Measurements from ENCODE around the gene KCNB1. TPM values are rescaled to one million over a fixed set of nuclear protein-coding genes. Genes with fewer than 3 reads are reported as not detected.

The KCNB1 gene
- polyA plus RNA-seq, 1 donor from 2014 or later = 3.6 TPM

DNA sequence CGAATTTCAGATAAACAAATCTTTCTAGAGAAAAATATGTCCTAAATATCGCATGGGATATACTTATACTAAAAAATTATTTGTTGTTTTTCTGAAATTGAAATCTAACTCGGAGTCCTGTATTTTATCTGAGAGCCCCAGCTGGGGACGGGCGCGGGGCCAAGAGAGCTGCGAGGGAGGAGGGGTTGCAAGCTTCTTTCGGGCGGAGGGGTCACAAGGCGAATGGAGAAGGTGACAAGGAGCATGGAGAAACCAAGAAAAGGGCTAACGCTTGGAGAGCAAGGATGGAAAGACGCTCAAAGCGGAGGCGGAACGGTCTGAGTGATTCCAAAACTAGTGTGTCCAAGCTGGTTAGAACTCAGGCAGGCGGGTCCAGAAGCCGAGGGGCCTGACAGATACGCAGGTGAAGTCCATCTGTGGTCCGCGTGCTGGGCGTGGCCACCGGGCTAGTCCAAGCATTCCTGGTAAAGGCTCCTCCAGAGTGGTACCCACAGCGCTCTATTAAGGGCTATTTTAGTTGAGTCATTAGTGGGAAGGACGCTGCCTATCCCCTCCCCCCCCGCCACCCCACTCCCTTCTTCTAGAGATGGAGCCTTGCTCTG is 163.2 kb downstream of the KCNB1 start:
- TF ChIP-seq CTCF (IDR thresholded peaks at IDR 0.05; ENCODE audit: poor library complexity, severe bottlenecking) = no peak
- no peak for TF ChIP-seq EZH2 (IDR thresholded peaks at IDR 0.05; ENCODE audit: borderline replicate concordance, insufficient read depth, low read length, poor library complexity, severe bottlenecking)
- no peak for TF ChIP-seq TAF1 (IDR thresholded peaks at IDR 0.05; ENCODE audit: low read depth)
- no peak for TF ChIP-seq POLR2AphosphoS5 (IDR thresholded peaks at IDR 0.05)
- TF ChIP-seq MXI1 (conservative IDR thresholded peaks at IDR 0.05; ENCODE audit: poor library complexity, severe bottlenecking) = no peak
- TF ChIP-seq RAD21 (conservative IDR thresholded peaks at IDR 0.05) = no peak
- TF ChIP-seq EP300 (conservative IDR thresholded peaks at IDR 0.05; ENCODE audit: poor library complexity, severe bottlenecking) = no peak
- no peak for TF ChIP-seq SMC3 (conservative IDR thresholded peaks at IDR 0.05; ENCODE audit: poor library complexity)
- TF ChIP-seq, protein P1, sequence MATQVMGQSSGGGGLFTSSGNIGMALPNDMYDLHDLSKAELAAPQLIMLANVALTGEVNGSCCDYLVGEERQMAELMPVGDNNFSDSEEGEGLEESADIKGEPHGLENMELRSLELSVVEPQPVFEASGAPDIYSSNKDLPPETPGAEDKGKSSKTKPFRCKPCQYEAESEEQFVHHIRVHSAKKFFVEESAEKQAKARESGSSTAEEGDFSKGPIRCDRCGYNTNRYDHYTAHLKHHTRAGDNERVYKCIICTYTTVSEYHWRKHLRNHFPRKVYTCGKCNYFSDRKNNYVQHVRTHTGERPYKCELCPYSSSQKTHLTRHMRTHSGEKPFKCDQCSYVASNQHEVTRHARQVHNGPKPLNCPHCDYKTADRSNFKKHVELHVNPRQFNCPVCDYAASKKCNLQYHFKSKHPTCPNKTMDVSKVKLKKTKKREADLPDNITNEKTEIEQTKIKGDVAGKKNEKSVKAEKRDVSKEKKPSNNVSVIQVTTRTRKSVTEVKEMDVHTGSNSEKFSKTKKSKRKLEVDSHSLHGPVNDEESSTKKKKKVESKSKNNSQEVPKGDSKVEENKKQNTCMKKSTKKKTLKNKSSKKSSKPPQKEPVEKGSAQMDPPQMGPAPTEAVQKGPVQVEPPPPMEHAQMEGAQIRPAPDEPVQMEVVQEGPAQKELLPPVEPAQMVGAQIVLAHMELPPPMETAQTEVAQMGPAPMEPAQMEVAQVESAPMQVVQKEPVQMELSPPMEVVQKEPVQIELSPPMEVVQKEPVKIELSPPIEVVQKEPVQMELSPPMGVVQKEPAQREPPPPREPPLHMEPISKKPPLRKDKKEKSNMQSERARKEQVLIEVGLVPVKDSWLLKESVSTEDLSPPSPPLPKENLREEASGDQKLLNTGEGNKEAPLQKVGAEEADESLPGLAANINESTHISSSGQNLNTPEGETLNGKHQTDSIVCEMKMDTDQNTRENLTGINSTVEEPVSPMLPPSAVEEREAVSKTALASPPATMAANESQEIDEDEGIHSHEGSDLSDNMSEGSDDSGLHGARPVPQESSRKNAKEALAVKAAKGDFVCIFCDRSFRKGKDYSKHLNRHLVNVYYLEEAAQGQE (IDR thresholded peaks at IDR 0.05; ENCODE audit: borderline replicate concordance) = no peak
- Histone ChIP-seq H3K79me2 (replicated peaks; ENCODE audit: insufficient read depth, low read length) (no peaks in the 10 kb centered on the region), H3K27me3 (ENCODE audit: insufficient read depth, low read depth, low read length) (peaks cover 55% of the 10 kb centered on the region), H3K9me2 (ENCODE audit: insufficient read depth, low read length) (no peaks in the 10 kb centered on the region), H4K20me1 (ENCODE audit: insufficient read depth) (no peaks in the 10 kb centered on the region), H2AFZ (ENCODE audit: low read depth, low read length) (no peak overlapping the region), H3F3A (ENCODE audit: insufficient read depth, low read length, poor library complexity, severe bottlenecking) (no peaks in the 10 kb centered on the region), H3K9me3 (ENCODE audit: low read length) (peaks cover 6% of the 10 kb centered on the region), H3K9ac (ENCODE audit: low read length) (no peak overlapping the region), H3K27ac (ENCODE audit: low read length) (no peak overlapping the region), H3K4me3 (ENCODE audit: low read length) (peak overlapping the region; percentile 81), H3K4me2 (ENCODE audit: low read length) (peak overlapping the region; percentile 78), H3K36me3 (ENCODE audit: insufficient read depth, low read length) (no peaks in the 10 kb centered on the region)

DNA sequence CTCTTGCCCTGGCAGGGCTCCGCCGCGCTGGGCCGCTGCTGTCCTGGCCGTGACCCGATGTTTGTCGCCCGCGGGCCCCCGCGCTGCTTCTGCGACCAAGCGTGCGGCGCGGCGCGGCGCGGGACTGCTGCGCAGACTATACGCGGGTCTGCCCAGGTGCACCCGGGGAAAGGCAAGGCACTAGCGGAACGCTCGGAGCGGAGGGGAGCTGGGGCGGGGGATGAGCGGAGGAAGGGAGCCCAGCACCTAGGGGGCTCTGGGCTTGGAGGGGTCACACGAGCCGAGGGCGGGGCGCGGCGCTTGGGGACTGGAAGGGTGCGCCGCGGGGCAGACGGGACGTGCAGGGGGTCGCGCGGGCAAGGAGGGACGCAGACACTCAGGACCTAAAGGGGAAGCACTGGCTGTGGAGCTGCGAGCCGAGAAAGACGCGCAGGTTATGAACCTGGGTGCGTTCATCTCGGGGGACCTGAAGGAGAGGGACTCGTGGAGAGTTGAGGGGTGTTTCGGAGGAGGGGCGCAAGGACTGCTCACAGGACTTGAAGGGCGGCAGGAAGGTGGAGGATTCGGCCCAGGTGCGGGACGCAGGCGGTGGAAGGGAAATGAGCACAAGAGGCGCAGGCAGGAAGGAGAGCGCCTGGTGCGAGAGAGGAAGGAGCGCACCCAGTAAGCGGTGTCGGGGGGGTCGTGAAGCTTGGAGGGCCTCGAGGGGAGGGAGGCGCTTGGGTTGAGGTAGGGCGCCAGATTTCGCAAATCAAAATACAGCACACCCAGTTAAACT is 163.8 kb downstream of the KCNB1 start:
- peak overlapping the region; percentile 57 for H3K9ac ChIP-seq (ENCODE audit: low read length)
- no peaks in the 10 kb centered on the region for H3F3A ChIP-seq (ENCODE audit: insufficient read depth, low read length, poor library complexity, severe bottlenecking)
- H4K20me1 ChIP-seq (ENCODE audit: insufficient read depth) = no peaks in the 10 kb centered on the region
- H3K4me2 ChIP-seq (ENCODE audit: low read length) = peak overlapping the region; percentile 78
- no peak overlapping the region for H3K27ac ChIP-seq (ENCODE audit: low read length)
- peak overlapping the region; percentile 81 for H3K4me3 ChIP-seq (ENCODE audit: low read length)
- no peaks in the 10 kb centered on the region for H3K36me3 ChIP-seq (ENCODE audit: insufficient read depth, low read length)
- peaks cover 6% of the 10 kb centered on the region for H3K9me3 ChIP-seq (ENCODE audit: low read length)
- H3K27me3 ChIP-seq (ENCODE audit: insufficient read depth, low read depth, low read length) = peaks cover 55% of the 10 kb centered on the region
- H3K79me2 ChIP-seq (replicated peaks; ENCODE audit: insufficient read depth, low read length) = no peaks in the 10 kb centered on the region
- no peak for TF ChIP-seq SMC3 (conservative IDR thresholded peaks at IDR 0.05; ENCODE audit: poor library complexity)
- TF ChIP-seq TAF1 (IDR thresholded peaks at IDR 0.05; ENCODE audit: low read depth) = no peak
- peak; percentile 28 for TF ChIP-seq MXI1 (conservative IDR thresholded peaks at IDR 0.05; ENCODE audit: poor library complexity, severe bottlenecking)
- TF ChIP-seq, protein P1 (IDR thresholded peaks at IDR 0.05; ENCODE audit: borderline replicate concordance) = no peak
- no peak for TF ChIP-seq RAD21 (conservative IDR thresholded peaks at IDR 0.05)
- TF ChIP-seq CTCF (IDR thresholded peaks at IDR 0.05; ENCODE audit: poor library complexity, severe bottlenecking) = no peak
- no peak for TF ChIP-seq POLR2AphosphoS5 (IDR thresholded peaks at IDR 0.05)
- TF ChIP-seq EP300 (conservative IDR thresholded peaks at IDR 0.05; ENCODE audit: poor library complexity, severe bottlenecking) = peak; percentile 12
- peak; percentile 54 for TF ChIP-seq EZH2 (IDR thresholded peaks at IDR 0.05; ENCODE audit: borderline replicate concordance, insufficient read depth, low read length, poor library complexity, severe bottlenecking)
- H3K9me2 ChIP-seq (ENCODE audit: insufficient read depth, low read length) = no peaks in the 10 kb centered on the region
- H2AFZ ChIP-seq (ENCODE audit: low read depth, low read length) = no peak overlapping the region
